ENCODE results near the gene SEMA3A.

DNA sequence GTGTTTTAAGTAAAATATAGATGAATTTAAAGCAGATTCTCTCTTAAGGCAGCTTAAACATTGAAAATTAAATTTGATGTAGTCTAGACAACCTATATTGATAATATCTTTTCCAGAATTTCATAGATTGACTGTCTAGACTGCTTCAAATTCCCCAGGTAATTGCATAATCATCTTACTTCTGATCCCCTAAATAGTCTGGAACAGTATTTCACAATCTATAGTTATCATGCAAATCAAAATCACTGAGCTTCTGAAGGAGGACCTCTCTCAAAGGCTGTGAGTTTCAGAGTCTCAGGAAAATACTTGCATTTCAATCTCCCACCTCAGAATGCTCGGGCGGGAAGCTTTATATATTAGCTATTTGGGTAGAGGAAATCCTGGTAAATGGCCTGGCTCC, 87.3 kb downstream of the SEMA3A start:
- TF ChIP-seq CTCF (IDR thresholded peaks at IDR 0.05; ENCODE audit: insufficient read depth, low read length, poor library complexity, severe bottlenecking) (no peak), EZH2phosphoT487 (conservative IDR thresholded peaks at IDR 0.05; ENCODE audit: low read length) (no peak)

Data from SU-DHL-6 (cell line).